HG03159 (cell line): ENCODE measurements around the gene IL1RN.

ENCODE experiments used
- ATAC-seq: cut with Tn5 transposase; IDR thresholded peaks from one replicate; pipeline ENCODE4 v1.9.1; 2021; ENCODE audit warnings: mild to moderate bottlenecking, moderate library complexity; ENCODE audit not compliant: unreplicated experiment

The IL1RN gene

GRCh38 chr2:113102133-113102532 lies 25.3 kb upstream of the IL1RN start:
- no peak for ATAC-seq

- no peak for ATAC-seq
Observed at GRCh38 chr2:113103277-113103676, 24.1 kb upstream of the IL1RN start.

- no peak for ATAC-seq
Observed at GRCh38 chr2:113104054-113104611, 23.3 kb upstream of the IL1RN start.

- no peak for ATAC-seq
Observed at GRCh38 chr2:113105047-113105785, 22.2 kb upstream of the IL1RN start.

GRCh38 chr2:113111121-113111520 lies 16.3 kb upstream of the IL1RN start:
- no peak for ATAC-seq

- ATAC-seq = no peak
Observed at GRCh38 chr2:113111823-113112287, 15.5 kb upstream of the IL1RN start.

GRCh38 chr2:113112441-113112840 lies 15.0 kb upstream of the IL1RN start:
- no peak for ATAC-seq

GRCh38 chr2:113112871-113113270 lies 14.5 kb upstream of the IL1RN start:
- ATAC-seq = no peak

- no peak for ATAC-seq
Observed at GRCh38 chr2:113113807-113114206, 13.6 kb upstream of the IL1RN start.

- ATAC-seq = no peak
Observed at GRCh38 chr2:113114224-113114945, 13.0 kb upstream of the IL1RN start.

GRCh38 chr2:113114996-113115395 lies 12.4 kb upstream of the IL1RN start:
- ATAC-seq = no peak

GRCh38 chr2:113116100-113116958 lies 11.1 kb upstream of the IL1RN start:
- no peak for ATAC-seq

GRCh38 chr2:113117541-113118262 lies 9.7 kb upstream of the IL1RN start:
- no peak for ATAC-seq

GRCh38 chr2:113118263-113118657 lies 9.1 kb upstream of the IL1RN start:
- no peak for ATAC-seq

GRCh38 chr2:113119111-113119510 lies 8.3 kb upstream of the IL1RN start:
- no peak for ATAC-seq

GRCh38 chr2:113120861-113121260 lies 6.5 kb upstream of the IL1RN start:
- ATAC-seq = no peak

- no peak for ATAC-seq
Observed at GRCh38 chr2:113122364-113122763, 5.0 kb upstream of the IL1RN start.

- ATAC-seq = no peak
Observed at GRCh38 chr2:113123726-113124125, 3.7 kb upstream of the IL1RN start.

GRCh38 chr2:113124181-113124961 lies 3.0 kb upstream of the IL1RN start:
- peak; percentile 71 for ATAC-seq
